ENCODE results near the gene TMUB2. TPM values are rescaled to one million over a fixed set of nuclear protein-coding genes. Genes with fewer than 3 reads are reported as not detected.
A peak's percentile ranks its signal among the peaks of the same experiment; 100 is the strongest.

Gene TMUB2
- total RNA-seq, 1 donor from 2014 or later = 34.9 TPM

- Histone ChIP-seq H3K4me1 (peaks cover 39% of the 10 kb centered on the region), H3K27me3 (no peaks in the 10 kb centered on the region), H3K9me3 (no peaks in the 10 kb centered on the region), H3K27ac (peak overlapping the region; percentile 100), H3K36me3 (peaks cover 0 to 23% of the 10 kb centered on the region in 2 donors), H3K4me3 (peak overlapping the region; percentile 76 to 92)
- DNase-seq (ENCODE audit: extremely low spot score in 2 of 2) = no peak
- TF ChIP-seq CTCF (IDR thresholded peaks at IDR 0.05) = peak in 2 of 3 experiments; percentile 33 to 39
- peak; percentile 46 to 55 for TF ChIP-seq POLR2AphosphoS5 (IDR thresholded peaks at IDR 0.05; ENCODE audit: insufficient read depth in 1 of 2, low read depth in 1 of 2)
- peak in 1 of 2 donors; percentile 68 for TF ChIP-seq POLR2A (IDR thresholded peaks at IDR 0.05)
- intact Hi-C loops (cut with DNase I) = no loop called here
Measured at GRCh38 chr17:44218344-44219107, 31.8 kb downstream of the TMUB2 start.

GRCh38 chr17:44219108-44219615 lies 32.4 kb downstream of the TMUB2 start:
- TF ChIP-seq POLR2AphosphoS5 (IDR thresholded peaks at IDR 0.05; ENCODE audit: insufficient read depth in 1 of 2, low read depth in 1 of 2) (no peak), POLR2A (IDR thresholded peaks at IDR 0.05) (peak in 1 of 2 donors; percentile 3), CTCF (IDR thresholded peaks at IDR 0.05) (peak in 1 of 3 experiments; percentile 34)
- Histone ChIP-seq H3K4me3 (peak overlapping the region; percentile 76 to 92), H3K4me1 (peaks cover 45% of the 10 kb centered on the region), H3K36me3 (peaks cover 0 to 23% of the 10 kb centered on the region in 2 donors), H3K27me3 (no peaks in the 10 kb centered on the region), H3K9me3 (no peaks in the 10 kb centered on the region), H3K27ac (peak overlapping the region; percentile 100)
- no peak for DNase-seq (ENCODE audit: extremely low spot score in 2 of 2)
- intact Hi-C loops (cut with DNase I) = no loop called here

- no peaks in the 10 kb centered on the region for H3K9me3 ChIP-seq
- H3K4me1 ChIP-seq = peaks cover 45% of the 10 kb centered on the region
- peaks cover 0 to 17% of the 10 kb centered on the region in 2 donors for H3K36me3 ChIP-seq
- H3K27me3 ChIP-seq = no peaks in the 10 kb centered on the region
- DNase-seq (ENCODE audit: extremely low spot score in 2 of 2) = no peak
- peak within 1 kb of the TSS; percentile 76 to 92 for H3K4me3 ChIP-seq
- intact Hi-C loops (cut with DNase I) = no loop called here
- TF ChIP-seq CTCF (IDR thresholded peaks at IDR 0.05) = no peak
- H3K27ac ChIP-seq = peak within 1 kb of the TSS; percentile 100
Measured at GRCh38 chr17:44219616-44220212, 32.9 kb downstream of the TMUB2 start, which contains the start of gene UBTF. UBTF (minus strand) TSS chr17:44219675; CDS start chr17:44218229, 1,446 bp downstream.

- Histone ChIP-seq H3K4me3 (peak overlapping the region; percentile 76 to 92), H3K27ac (peak overlapping the region; percentile 100), H3K36me3 (peaks cover 0 to 10% of the 10 kb centered on the region in 2 donors), H3K9me3 (no peaks in the 10 kb centered on the region), H3K4me1 (peaks cover 45% of the 10 kb centered on the region), H3K27me3 (no peaks in the 10 kb centered on the region)
- intact Hi-C loops (cut with DNase I) = no loop called here
- no peak for DNase-seq (ENCODE audit: extremely low spot score in 2 of 2)
- TF ChIP-seq POLR2A (IDR thresholded peaks at IDR 0.05) (no peak), POLR2AphosphoS5 (IDR thresholded peaks at IDR 0.05; ENCODE audit: insufficient read depth in 1 of 2, low read depth in 1 of 2) (peak in 1 of 2 donors; percentile 44), CTCF (IDR thresholded peaks at IDR 0.05) (no peak)
Measured at GRCh38 chr17:44220213-44221083, 33.7 kb downstream of the TMUB2 start.

All from vagina (tissue), 2 donors.